Measurements from ENCODE around the gene KLF7. TPM values are rescaled to one million over a fixed set of nuclear protein-coding genes. Genes with fewer than 3 reads are reported as not detected.

The KLF7 gene
- total RNA-seq, 2 donors from 2014 or later = 27.2 to 28.3 TPM

DNA sequence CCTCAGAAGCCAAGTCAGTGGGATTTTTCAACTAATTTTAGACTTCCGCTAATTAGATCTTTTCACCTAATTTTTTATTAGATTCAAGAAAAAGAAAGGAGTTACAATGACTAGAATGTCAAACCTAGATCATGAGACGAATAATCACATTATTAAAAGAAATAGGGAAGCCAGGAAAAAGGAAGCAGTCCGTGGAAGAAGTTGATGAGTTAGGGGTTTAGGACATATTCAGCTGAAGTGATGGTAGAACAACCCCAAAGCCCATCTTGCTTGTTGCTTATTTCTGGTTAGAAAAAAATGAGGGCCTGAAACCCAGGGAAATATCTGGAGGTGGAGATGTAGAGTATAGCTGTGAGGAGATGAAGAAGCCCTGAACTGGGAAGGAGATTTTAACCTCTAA, 8.0 kb downstream of the KLF7 start:
- Histone ChIP-seq H3K27ac (peak overlapping the region in 1 of 2 donors; percentile 36), H3K36me3 (no peaks in the 10 kb centered on the region), H3K4me3 (no peak overlapping the region), H3K4me1 (ENCODE audit: control insufficient read depth in 1 of 2, low read depth in 2 of 2) (peaks cover 75 to 97% of the 10 kb centered on the region in 2 donors), H3K27me3 (replicated peaks; ENCODE audit: insufficient read depth) (no peaks in the 10 kb centered on the region), H3K9me3 (no peaks in the 10 kb centered on the region)
- TF ChIP-seq, protein P1, sequence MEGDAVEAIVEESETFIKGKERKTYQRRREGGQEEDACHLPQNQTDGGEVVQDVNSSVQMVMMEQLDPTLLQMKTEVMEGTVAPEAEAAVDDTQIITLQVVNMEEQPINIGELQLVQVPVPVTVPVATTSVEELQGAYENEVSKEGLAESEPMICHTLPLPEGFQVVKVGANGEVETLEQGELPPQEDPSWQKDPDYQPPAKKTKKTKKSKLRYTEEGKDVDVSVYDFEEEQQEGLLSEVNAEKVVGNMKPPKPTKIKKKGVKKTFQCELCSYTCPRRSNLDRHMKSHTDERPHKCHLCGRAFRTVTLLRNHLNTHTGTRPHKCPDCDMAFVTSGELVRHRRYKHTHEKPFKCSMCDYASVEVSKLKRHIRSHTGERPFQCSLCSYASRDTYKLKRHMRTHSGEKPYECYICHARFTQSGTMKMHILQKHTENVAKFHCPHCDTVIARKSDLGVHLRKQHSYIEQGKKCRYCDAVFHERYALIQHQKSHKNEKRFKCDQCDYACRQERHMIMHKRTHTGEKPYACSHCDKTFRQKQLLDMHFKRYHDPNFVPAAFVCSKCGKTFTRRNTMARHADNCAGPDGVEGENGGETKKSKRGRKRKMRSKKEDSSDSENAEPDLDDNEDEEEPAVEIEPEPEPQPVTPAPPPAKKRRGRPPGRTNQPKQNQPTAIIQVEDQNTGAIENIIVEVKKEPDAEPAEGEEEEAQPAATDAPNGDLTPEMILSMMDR (IDR thresholded peaks at IDR 0.05) = no peak
- DNase-seq (ENCODE audit: low spot score) (no peak), ATAC-seq (ENCODE audit: insufficient number of reproducible peaks, low FRiP score, low read depth) (no peak)

DNA sequence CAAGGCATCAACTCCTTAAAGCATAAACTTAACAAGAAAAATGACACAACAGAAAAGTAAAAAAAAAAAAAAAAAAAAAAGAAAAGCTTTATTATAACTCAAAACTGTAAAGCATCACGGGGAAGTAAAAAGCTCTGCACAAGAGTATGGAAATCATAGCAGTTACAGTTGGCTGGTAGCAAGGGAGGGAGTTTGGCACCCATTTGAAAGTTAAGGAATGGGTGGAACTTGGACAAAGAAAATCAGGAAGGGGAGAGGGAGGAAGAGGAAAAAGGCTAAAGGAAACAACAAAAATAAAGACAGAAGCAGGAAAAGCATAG, 8.6 kb downstream of the KLF7 start:
- Histone ChIP-seq H3K27me3 (replicated peaks; ENCODE audit: insufficient read depth) (no peaks in the 10 kb centered on the region), H3K4me1 (ENCODE audit: control insufficient read depth in 1 of 2, low read depth in 2 of 2) (peaks cover 81 to 100% of the 10 kb centered on the region in 2 donors), H3K9me3 (no peaks in the 10 kb centered on the region), H3K27ac (peak overlapping the region in 1 of 2 donors; percentile 36), H3K36me3 (no peaks in the 10 kb centered on the region), H3K4me3 (no peak overlapping the region)
- no peak for DNase-seq (ENCODE audit: low spot score)
- TF ChIP-seq, protein P1 (IDR thresholded peaks at IDR 0.05) = no peak
- ATAC-seq (ENCODE audit: insufficient number of reproducible peaks, low FRiP score, low read depth) = no peak

DNA sequence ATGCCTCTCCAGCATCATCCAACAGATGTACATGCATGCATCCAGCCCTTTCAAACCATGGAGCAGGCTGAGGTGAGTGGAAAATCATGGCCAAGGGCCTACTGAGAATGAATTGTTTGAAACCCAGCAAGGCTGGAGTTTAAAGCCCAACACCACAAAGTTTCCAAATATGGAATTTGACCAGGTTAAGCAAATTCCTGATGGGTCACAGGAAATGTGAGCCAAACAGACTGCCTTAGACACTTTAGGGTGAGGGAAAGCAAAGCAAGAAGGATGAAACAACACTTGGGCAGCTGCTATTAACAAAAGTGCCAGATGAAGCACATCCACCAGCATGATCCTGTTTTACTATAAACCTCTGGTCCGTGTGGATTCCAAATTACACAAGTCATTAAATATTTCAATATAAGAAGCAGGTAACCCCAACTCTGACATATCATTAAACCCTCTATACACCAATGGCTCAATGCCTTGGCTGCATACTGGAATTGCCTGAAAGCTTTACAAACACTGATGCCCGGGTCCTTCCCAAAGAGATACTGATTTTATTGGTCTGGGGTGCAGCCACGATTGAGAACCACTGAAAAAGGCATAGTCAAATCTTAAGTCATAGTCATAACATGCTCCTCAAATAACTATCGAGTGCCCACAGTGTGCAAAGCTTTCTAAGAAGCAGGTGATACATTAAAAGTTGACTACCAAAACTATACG, 9.1 kb downstream of the KLF7 start:
- Histone ChIP-seq H3K4me3 (peak overlapping the region; percentile 17), H3K27ac (peak overlapping the region in 1 of 2 donors; percentile 43), H3K27me3 (replicated peaks; ENCODE audit: insufficient read depth) (no peaks in the 10 kb centered on the region), H3K4me1 (ENCODE audit: control insufficient read depth in 1 of 2, low read depth in 2 of 2) (peaks cover 83 to 100% of the 10 kb centered on the region in 2 donors), H3K9me3 (no peaks in the 10 kb centered on the region), H3K36me3 (no peaks in the 10 kb centered on the region)
- ATAC-seq (ENCODE audit: insufficient number of reproducible peaks, low FRiP score, low read depth) = no peak
- no peak for DNase-seq (ENCODE audit: low spot score)
- TF ChIP-seq, protein P1 (IDR thresholded peaks at IDR 0.05) = no peak

DNA sequence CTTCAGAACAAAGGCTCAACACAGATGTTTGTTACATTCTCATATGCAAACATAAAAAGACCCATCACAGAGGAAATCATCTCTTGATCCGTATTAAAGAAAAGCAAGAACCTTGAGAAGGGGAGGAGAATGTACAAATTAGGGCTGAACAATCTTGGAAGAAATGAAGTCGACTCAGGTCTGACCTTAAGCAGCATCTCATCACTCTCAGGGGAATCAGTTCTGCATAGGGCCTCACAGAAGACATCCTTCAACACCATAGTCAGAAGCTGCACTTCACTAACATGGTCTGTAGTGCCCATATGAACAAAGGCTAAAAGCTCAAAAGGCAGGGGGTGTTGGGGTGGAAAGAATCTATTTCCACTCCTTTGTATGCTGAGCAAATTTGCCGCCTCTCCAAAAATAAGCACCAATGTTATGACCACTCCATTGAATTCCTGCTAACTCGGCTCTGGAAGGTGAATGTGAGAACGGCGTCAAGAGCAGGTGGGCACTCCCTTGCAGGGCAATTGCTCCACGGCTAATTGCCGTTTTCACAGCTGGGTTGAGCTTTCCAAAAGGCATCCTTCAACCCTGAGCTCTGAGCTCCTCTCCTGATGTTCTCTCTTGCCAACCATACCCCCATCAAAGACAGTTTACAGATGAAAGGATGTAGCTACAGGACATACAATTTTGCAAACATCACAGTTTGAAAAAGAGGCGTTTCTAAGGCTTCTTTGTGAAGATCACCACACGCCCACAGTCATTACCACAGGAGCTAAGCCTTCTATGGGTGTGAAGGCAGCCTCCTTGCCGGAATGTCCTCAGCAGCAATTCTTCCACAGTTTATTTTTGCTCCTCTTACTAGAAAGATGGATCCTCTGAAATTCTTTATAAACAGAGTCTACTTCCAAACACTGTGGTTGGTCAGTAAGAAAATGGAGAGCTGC, 10.0 kb downstream of the KLF7 start:
- Histone ChIP-seq H3K4me3 (peak overlapping the region; percentile 17), H3K9me3 (no peaks in the 10 kb centered on the region), H3K27ac (peak overlapping the region in 1 of 2 donors; percentile 43), H3K36me3 (no peaks in the 10 kb centered on the region), H3K27me3 (replicated peaks; ENCODE audit: insufficient read depth) (no peaks in the 10 kb centered on the region), H3K4me1 (ENCODE audit: control insufficient read depth in 1 of 2, low read depth in 2 of 2) (peaks cover 81 to 99% of the 10 kb centered on the region in 2 donors)
- DNase-seq (ENCODE audit: low spot score) = no peak
- no peak for ATAC-seq (ENCODE audit: insufficient number of reproducible peaks, low FRiP score, low read depth)
- TF ChIP-seq, protein P1 (IDR thresholded peaks at IDR 0.05) = no peak

Measured in thoracic aorta (tissue), 2 donors.